CD4-positive, alpha-beta T cell treated with Interleukin-12 subunit alpha and Interleukin-12 subunit beta, for 1 hour (primary cell): ENCODE measurements around the gene ATP5MC2.
"Not testable (repeated sequence)": the region's sequence is repeated elsewhere in the genome, so short reads cannot be mapped to it uniquely, and the experiment has no call there.

Experiments
- DNase-seq: peaks from one replicate; pipeline ENCODE4 v3.0.0-alpha.2; 2020

ATP5MC2 gene

DNA sequence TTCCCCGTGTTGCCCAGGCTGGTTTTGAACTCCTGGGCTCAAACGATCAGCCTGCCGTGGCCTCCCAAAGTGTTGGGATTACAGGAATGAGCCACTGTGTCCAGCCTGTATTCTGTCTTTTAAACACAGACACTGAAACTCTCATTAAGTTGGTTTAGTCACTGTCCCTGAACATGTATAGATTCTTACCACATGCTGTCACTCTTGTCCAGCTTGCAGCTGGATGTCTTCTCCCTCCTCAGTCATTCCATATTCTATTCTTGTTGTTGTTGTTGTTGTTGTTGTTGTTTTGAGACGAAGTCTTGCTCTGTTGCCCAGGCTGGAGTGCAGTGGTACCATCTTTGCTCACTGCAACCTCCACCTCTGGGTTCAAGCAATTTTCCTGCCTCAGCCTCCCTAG, 12.3 kb upstream of the ATP5MC2 start:
- DNase-seq = no peak

DNA sequence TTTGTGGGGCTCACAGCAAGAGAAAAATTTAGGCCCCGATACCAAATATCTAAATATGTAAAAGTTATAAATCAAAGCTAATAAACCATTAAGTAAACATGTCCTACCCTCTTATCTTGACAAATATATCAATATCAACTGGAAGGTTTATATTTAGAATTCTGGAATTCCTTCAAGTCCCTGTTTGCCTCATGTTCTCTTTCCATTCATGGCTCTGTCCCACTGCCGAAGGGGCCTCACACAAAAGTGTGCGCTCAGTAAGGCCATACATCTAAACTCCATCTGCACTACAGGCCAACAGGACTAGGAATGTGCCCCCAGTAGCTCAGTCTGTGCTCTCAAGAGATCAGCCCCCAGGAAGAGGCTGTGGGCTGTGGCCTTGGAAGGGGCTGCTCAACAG, 10.6 kb upstream of the ATP5MC2 start:
- DNase-seq = no peak

DNA sequence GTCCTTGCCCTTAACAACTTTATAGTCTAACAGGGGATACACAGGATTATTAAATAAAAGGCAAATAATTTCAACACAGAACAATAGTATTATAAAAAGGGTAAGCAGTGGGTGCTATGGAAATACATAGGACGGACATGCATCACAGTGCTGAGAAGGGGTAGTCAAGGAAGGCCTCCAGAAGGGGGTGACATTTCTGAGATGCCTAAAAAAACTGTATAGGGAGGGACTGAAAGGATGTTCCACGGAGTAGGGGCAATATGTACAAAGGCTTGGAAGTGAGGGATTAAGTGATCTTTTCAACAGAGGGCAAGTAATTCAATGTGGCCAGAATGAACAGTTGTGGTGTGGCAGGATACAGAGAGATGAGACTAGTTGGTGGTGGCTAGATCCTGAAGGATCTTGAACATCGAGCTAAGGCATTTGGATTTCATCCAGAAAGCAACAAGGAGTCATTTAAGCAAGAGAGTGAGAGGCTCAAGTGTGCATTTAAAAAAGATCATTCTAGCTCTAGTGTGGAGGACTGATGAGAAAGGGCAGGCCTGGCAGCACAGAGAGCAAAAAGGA, 8.9 kb upstream of the ATP5MC2 start:
- DNase-seq = no peak

DNA sequence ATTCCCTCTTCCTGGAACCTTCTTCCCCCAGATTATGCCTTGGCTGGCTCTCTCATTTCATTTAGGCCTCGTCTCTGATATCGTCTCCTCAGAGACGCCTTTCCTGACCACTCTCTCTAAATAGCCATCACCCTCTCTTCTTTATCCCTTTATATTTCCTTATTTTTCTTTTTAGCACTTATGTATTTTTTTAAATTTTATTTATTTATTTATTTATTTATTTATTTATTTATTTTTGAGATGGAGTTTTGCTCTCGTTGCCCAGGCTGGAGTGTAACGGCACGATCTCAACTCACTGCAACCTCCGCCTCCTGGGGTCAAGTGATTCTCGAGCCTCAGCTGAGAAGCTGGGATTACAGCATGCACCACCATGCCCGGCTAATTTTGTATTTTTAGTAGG, 8.1 kb upstream of the ATP5MC2 start:
- no peak for DNase-seq

DNA sequence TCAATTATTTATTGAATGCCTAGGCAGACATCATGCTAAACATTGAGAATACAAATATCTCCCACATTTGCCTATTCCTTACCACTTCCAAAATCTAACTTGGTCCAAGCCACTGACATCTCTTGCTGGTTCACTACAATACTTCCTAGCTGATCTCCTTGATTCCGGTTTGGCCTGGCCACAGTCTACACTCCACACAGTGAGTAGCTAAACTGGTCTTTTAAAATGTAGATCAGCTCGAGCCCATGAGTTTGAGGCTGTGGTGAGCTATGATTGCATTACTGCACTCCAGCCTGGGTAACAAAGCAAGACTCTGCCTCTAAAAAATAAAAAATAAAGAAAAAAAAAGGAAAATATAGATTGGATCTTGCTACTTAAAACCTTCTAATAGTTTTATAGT, 7.6 kb upstream of the ATP5MC2 start:
- no peak for DNase-seq

DNA sequence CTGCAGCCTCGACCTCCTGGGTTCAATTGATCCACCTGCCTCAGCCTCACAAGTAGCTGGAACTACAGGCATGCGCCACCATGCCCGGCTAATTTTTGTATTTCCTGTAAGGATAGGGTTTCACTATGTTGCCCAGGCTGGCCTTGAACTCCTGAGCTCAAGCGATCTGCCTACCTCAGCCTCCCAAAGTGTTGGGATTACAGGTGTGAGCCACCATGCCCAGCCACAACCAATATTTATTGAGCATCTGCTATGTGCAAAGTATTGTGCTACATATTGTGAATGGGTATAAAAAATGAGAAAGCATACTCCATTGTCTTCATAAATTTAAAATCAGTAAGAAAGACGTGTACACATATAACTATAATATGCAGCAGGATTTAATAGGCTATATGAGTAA, 4.2 kb upstream of the ATP5MC2 start:
- DNase-seq = not testable (repeated sequence)

DNA sequence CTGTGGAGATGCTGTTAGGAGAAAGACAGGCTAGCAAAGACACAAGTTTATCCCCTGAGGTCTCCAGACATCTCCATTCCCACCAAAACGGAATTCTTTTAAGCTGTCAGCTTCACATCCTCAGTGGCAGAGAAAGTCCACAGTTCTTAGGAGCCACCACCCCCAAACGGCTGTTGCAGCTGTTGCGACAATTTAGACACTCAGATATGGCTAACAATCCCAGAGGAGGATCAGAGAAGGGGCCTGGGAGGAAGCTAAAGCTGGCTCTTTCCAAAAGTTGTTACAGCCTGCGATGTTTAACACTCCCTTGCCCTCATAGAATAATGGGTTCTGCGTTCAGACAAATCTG, 1.9 kb upstream of the ATP5MC2 start:
- no peak for DNase-seq

DNA sequence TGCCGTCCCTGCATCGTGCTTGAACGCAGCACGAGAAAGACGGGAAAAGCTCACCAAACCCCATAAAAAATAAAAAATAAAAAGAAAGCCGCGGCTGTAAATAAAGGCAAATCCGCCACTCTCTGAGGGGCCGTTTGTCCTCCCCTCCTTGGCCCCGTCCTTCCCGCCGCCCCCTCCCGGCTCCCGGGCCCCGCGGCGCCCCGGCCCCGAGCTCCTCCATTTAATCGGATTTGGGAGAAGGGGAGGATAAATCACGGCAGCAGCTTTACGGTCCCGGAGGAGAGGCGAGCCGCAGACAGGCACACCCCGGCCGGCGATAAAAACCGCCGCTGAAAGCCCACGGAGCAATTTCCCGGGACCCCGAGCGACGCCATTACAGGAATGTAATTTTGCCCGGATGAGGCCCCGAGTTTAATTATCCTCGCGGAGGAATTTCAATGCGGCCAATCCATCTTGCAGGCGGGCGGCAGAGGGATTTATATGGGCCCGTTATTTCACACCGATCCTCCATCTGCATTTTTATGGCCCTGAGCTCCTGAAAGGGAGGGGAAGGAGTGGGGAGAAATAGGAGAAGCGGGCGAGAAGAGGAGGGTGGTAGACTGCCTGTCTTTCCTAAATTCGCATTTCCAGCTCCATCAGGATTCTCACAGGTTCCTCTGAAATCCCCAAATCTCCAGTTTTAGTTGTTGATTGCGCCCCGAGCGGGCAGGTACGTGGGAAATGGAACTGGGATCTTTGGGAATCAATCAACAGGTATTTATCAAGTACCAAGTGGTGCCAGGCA, 1.3 kb upstream of the ATP5MC2 start:
- DNase-seq = no peak

DNA sequence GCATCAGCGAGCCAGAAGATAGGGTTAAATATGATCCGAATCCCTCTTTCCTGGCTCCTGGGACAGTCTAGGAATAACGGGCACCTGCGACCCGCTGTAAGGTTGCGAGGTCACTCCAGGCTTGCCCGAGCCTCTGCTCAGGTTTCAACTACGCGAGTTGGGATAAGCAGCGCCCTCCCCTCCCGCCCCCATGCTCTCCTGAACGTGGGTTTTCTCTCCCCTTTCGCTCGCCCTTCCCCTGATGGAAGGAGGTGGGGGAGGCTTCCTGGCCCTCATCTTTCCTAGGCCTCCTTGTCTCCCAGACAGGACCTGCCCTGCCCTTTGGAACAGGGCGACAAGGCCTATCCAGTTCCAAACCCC, 753 bp upstream of the ATP5MC2 start:
- peak; percentile 10 for DNase-seq

DNA sequence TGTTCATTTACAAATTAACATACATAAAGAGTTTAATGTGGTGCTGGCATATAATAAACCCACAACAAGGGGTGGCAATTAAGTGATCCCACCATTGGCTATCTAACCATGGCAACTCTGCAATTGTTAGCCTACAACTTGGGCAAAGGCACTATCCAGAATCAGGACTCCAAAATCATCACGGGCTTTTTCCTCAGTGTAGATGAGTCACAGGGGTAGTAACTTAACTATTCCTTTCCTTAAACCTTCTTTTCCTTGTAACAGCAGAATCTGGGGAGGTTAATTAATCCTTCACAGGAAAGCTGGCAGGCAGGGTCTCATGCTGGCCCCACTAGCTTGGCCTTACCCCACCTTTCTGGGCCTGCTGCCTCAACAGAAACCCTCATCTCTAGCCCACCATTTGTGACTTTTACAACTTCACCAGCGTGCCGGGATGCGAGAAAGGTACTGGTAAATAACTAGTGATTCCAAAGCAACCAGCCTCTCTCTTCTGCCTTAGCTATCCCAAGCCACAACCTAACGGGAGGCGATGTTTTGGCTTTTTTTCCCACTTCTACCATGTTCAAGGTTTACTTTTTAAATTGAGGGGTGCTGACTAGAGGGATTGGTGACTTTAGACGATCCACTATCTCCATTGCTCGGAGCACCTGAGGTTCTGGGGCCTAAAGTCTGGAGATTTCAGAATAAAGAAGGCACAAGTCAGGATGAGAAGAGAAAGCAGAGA, 744 bp downstream of the ATP5MC2 start:
- DNase-seq = no peak

DNA sequence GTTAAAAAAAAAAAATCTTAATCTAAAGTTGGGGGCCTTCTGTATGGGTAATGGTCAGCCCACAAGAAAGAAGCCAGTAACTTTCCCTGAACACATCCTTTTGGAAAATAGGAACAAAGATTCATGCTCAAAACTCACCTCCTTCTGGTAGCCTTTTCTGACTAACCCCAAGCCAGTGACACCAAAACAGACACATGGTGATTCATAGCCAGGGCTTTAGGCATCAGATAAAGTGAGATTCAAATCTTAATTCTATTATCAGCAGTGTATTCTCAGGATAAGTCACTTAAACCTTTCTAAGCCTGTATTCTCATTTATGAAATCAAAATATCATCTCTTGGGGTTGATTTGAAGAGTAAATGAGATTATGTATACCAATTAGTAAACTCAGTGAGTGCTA, 4.9 kb downstream of the ATP5MC2 start:
- DNase-seq = no peak

DNA sequence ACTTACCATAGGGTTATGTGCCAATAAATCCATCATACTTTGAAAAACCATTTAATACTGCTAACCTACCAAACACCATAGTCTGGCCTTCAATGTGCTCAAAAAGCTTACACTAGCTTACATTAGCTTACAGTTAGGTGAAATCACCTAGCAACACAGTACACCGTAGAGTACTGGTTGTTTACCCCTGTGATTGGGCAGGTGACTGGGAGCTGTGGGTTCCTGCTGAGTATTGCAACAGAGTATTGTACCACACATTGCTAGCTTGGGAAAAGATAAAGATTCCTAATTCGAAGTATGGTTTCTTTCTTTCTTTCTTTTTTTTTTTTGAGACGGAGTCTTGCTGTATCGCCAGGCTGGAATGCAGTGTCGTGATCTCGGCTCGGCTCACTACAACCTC, 5.6 kb downstream of the ATP5MC2 start:
- no peak for DNase-seq

DNA sequence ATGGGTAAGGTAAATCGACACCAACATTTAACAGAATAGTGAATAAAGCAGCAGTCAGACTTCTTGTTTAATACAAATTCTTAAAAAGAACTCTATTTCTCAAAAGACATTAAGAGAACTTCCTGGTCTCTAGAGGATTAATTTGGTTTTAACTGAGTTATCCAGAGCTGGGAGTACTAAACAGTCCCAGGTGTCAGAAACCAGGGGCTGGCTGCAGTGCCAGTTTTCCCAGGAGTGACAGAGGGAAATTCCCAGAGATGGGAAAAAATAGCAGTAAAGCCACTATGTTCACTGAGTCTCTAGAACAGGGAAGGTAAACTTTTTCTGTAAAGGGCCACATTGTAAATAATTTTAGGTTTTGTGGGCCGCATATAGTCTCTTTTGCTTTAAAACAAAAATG, 8.8 kb downstream of the ATP5MC2 start:
- DNase-seq = no peak

DNA sequence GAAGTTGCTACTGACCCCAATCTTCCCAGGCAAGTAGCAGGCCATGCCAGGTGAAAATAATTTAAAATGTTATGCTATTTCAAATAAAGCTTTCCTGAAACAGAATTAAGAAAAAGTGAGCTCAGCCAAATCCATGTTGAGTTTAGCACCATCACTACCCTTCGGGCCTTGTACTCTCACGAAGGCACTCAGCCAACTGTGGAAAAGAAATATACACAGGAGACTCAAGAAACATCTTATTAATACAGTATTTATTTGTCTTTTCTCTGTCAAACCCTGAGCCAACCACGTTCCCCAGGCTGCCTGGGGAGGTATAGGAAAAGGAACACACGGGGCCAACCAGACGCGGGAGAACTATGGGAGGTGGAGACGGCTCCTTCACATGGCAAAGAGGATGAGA, 10.9 kb downstream of the ATP5MC2 start:
- DNase-seq = no peak

DNA sequence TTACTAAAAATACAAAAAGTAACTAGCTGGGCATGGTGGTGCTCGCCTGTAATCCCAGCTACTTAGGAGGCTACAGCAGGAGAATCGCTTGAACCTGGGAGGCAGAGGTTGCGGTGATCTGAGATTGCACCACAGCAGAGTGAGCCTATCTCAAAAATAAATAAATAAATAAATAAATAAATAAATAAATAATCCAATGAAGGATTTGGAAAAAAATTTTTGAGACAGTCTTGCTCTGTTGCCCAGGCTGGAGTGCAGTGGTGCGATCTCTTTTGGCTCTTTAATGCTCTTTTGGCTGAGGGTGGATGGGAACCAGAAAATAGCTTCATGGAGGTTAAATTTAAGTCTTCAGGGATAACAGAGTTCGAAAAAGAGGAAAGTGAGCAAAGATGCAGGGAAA, 11.7 kb downstream of the ATP5MC2 start:
- DNase-seq = no peak

DNA sequence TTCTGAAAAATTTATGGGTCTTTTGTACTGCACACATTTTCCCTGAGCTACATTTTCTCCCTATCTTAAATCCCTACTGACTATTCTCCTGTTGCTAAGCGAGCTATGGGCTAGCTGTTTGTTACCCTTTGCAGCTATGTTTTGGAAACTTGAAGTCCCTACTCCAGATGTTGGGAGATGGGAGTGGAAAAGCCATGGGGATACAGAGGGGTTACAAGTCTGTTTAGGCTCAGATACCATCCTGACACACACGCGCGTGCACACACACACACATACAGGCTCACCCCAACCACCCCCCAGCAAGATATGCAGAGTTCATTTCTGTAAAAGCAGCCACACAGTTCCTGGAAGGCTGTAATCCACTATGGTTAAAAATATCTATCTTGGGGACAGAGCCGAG, 15.8 kb downstream of the ATP5MC2 start:
- no peak for DNase-seq

DNA sequence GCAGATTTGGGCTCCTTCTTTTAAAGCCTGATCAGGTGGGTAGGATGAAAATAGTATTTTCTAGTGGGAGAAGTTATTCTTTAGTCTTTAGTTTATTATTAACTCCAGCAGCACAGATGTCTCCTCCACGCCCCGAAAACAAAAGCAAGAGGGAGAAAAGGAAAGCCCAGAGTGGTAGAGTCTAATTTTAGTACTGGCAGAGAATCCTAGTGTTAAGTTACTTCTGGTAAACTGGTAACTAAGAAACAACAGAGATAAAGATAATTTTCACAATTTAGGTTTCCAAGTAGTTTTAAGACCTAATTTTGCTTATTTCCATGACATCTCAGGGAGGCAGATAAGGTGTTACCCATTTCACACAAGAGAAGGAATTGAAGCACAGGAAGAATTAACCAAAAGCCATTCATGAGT, 16.3 kb downstream of the ATP5MC2 start:
- no peak for DNase-seq

DNA sequence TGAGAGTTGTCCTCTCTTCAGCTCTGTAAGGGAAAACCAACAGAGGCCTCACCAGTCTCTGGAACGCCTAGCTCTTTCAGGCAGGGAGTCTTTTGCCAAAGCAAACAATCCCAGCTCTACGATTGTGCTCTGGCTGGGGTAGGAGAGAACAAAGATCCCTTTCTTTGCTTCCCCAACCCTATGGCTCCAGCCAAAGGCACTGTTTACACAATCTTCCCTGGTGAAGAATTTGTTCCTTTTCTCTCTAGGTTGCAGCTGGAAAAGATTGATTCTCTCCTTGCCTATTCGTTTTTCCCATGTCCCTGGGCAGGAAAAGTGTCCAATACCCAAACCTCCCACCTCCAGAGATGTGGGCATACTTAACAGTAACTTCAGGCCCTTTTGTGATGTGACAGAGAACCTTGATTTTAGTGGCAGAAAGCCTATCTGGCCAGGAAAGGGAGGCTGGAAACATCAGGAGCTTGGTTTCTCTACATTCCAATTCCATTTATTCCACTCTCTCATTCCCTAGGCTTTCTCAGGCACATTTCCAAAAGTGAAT, 16.8 kb downstream of the ATP5MC2 start:
- no peak for DNase-seq

DNA sequence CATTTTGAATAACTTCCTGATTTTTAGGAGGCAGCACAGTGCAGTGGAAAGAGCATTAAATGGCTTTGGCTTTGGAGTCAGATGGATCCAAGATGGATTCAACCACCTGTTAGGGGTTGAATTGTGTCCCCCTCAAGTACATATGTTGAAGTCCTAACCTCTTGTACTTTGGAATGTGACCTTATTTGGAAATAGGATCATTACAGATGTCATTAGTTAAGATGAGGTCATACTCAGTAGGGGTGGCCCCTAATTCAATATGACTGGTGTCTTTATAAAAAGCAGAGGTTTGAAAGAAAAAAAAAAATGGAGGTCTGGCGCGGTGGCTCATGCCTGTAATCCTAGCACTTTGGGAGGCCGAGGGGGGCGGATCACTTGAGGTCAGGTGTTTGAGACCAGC, 18.8 kb downstream of the ATP5MC2 start:
- DNase-seq = no peak

DNA sequence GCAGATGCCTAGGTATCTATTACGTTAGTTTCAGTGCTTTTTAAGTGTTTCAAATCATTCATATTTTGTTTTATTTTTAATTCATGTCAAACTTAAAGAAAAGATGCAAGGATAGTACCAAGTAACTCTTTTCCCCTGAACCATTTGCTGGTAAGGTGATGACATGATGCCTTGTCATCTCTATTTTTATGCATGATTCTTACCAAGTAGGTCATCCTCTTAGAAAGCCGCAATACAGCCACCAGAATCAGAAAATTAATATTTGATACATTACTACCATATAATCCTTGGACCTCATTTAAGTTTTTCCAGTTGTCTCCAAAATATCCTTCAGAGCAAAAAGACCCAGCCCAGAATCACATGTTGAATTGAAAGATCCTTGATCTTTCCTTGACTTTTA, 22.3 kb downstream of the ATP5MC2 start:
- DNase-seq = no peak

DNA sequence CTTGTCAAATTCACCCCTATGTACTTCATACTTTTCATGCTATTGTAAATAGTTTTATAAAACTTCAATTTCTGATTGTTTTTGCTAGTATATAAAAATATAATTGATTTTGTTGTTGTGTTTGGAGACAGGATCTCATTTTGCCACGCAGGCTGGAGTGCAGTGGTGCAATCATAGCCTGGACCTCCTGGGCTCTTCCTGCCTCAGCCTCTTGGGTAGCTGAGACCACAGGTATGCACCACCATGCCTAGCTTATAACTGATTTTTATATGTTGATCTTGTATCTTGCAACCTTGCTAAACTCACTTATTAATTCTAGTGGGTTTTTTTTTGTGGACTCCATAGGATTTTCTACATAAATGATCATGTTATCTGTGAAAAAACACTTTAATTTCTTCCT, 23.5 kb downstream of the ATP5MC2 start:
- no peak for DNase-seq

DNA sequence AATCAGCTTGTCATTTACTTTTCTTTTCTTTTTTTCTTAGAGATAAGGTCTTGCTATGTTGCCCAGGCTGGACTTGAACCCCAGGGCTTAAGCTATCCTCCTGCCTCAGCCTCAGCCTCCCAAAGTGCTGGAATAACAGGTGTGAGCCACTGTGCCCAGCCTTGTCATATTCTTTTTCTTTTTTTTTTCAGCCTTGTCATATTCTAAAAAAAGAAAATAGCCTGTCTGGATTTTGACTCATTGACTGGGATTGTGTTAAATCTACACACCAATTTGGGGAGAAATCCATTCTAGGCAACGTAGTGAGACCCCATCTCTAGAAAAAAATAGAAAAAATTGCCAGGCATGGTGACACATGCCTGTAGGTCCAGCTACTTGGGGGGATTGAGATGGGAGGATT, 24.1 kb downstream of the ATP5MC2 start:
- no peak for DNase-seq

DNA sequence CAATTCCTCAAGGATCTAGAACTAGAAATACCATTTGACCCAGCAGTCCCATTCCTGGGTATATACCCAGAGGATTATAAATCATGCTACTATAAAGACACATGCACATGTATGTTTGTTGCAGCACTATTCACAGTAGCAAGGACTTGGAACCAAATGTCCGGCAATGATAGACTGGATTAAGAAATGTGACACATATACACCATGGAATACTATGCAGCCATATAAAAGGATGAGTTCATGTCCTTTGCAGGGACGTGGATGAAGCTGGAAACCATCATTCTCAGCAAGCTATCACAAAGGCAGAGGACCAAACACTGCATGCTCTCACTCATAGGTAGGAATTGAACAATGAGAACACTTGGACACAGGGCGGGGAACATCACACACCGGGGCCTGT, 29.6 kb downstream of the ATP5MC2 start:
- not testable (repeated sequence) for DNase-seq

DNA sequence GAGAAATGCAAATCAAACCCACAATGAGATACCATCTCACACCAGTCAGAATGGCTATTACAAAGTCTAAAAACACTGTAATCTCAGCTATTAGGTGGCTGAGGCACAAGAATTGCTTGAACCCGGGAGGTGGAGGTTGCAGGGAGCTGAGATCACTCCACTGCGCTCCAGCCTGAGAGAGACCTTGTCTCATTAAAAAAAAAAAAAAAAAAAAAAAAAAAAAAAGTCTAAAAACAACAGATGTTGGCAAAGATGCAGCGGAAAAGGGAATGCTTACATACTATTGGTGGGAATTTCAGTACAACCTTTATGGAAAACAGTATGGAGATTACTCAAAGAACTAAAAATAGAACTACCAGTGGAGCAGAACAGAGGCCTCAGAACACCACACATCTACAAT, 30.7 kb downstream of the ATP5MC2 start:
- no peak for DNase-seq
